GM19395 (cell line): ENCODE data around the gene NSD2.
A peak's percentile ranks its signal among the peaks of the same experiment; 100 is the strongest.

Source experiments
- ATAC-seq: cut with Tn5 transposase; IDR thresholded peaks from one replicate; pipeline ENCODE4 v1.9.1; 2021; ENCODE audit warnings: mild to moderate bottlenecking, moderate library complexity; ENCODE audit not compliant: unreplicated experiment

Gene NSD2

GRCh38 chr4:1863297-1864033, 7.7 kb upstream of the NSD2 start:
- ATAC-seq: no peak

DNA sequence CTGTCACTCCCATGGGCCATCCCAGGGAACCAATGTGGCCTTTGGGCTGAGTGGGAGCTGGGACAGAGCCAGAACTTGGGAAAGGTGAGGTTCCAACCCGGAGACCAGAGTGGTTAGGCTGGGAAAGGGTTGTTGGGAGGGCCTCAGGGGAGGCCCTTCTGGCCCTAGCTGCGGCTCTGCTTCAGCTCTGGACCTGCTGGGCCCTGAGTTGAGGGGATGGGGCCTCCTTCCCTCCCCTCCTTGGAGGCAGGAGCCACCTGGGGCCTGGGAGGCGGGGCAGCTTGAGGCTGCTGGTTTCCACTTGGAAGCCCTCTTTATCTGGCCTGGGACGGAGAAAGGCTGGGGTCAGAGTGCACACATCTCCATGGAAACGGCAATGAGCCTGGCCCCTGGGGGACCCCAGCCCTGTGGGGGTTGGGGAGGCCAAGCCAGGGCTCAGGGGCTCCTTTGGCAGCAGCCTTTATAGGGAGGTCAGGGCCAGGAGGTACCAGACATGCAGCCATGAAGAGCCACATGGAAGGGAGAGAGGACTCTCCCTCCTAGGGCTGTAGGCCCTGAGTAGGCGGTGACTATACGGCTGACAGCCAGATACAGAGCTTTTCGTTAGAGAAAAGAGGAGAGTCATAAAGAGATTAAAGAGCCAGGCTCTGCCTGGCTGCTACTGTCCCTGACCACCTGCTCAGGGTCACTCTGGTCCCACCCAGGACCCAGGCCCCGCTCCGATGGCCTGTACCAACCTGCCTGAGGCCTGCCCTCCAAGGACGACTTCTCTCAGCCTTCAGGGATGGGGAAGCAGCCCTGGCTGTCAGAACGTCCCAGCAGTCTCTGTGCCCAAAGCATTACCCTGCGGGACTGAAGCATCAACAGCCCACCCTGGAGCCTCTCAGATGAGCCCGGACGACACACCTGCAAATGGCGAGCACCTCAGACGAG, 6.9 kb upstream of the NSD2 start:
- ATAC-seq: no peak

DNA sequence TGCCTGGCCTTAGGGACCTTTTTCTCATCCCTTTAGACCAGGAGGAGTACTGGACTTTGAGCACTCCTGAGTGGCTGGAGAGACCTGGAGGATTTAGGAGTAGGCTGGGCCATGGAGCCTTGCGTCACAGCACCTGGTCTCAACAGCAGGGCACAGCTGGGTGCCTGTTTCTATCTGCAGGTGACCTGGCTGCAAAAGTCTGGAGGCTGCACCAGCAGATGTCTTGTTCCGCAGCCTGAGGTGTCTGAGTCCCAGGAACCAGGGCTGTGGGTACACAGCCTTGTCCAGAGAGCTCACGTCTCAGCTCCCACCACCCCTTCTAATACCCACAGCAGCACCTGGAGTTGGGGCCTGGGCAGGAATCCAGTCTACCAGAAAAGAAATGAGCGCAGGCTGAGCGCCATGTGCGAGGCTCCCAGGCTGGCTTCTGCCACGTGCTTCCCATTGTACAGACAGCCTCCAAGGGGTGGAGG, 5.0 kb upstream of the NSD2 start:
- ATAC-seq: no peak

DNA sequence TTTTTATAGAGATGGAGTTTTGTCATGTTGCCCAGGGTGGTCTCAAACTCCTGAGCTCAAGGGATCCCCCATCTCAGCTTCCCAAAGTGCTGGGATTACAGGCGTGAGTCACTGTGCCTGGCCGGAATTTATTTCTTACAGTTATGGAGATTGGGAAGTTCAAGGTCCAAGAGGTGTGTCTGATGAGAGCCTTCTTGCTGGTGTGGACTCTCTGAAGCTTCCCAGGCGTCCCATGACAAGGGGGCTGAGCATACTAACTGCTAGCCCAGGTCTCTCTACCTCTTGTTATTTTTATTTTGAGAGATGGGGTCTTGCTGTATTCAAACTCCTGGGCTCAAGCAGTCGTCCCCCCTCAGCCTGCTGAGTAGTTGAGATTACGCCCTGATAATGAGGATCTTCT, 2.9 kb upstream of the NSD2 start:
- ATAC-seq: no peak

GRCh38 chr4:1868912-1869311, 2.3 kb upstream of the NSD2 start:
- no peak for ATAC-seq

GRCh38 chr4:1869530-1870327, 1.5 kb upstream of the NSD2 start:
- peak; percentile 28 for ATAC-seq

- ATAC-seq: peak; percentile 65
Measured at GRCh38 chr4:1870328-1870577, 940 bp upstream of the NSD2 start.

- no peak for ATAC-seq
Measured at GRCh38 chr4:1871471-1872021, 353 bp downstream of the NSD2 start.

DNA sequence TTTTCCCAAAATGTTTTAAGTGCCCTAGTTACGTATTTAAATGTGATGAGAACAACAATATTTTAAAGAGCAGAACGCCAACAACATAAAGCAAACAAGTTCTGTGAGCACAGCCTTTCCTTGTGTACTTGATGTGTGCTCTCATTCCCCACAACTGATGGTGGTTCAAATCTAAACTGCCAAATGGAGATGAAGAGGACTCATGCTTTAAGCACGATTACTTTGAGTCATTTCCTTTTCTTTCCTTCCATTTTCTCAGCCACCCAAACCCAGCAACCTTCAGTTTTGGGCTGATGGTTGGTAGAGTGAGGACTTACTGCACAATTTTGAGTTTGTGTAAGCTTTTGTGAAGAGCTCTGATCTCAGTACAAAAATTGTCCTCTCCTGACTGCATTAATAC, 1.7 kb downstream of the NSD2 start:
- ATAC-seq: no peak

DNA sequence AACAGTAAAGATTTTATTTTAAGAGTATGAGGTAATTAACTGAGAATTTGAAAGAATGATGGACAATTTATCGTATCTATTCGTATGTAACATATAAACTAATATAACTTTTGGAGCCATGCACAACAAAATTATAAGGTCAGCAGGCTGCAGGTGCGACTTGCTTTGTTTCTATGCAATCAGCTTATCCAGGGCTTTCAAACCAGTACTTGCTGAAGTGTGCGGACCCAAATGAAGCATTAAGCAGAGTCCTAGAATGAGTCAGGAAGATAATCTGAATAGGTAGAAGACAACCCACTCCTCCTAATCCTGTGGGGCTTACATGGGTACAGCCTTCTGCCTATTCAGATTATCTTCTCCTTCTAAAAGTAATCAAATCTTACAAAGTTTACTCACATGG, 2.1 kb downstream of the NSD2 start:
- no peak for ATAC-seq

DNA sequence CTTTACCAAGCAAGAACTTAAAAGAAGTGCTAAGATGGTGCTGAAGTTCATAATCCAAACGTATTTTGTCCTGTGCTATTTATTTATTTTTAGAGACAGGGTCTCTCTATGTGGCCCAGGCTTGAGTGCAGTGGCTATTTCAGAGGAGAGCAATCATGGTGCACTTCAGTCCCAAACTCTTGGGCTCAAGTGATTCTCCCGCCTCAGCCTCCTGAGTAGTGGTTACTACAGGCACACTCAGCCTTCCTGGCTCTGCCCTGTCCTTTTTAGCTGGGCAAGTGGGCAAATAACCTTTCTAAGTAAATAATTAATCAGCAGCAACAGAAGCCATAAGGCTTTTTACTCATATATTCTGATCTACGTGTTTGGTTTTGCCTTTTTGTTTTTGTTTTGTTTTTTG, 2.6 kb downstream of the NSD2 start:
- no peak for ATAC-seq

DNA sequence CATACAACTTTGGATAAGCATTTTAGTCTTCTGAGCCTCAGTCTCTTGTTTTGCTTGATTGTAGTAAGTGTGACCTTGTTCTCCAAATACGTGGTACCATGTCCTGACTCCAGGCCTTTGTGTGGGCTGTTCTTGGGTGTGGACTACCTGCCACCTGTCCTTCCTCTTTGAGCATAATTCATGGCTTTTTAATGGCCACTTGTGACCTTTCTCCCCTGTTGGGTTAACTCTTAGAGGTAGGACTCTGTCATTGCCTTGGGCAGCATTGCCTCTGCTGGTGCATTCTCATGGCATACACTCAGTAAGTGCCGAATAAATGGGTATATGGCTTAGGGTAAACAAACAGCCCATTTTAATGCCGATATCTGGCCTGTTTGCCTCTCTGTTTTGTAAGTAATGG, 3.0 kb downstream of the NSD2 start:
- no peak for ATAC-seq

- no peak for ATAC-seq
Measured at GRCh38 chr4:1879485-1879884, 8.3 kb downstream of the NSD2 start.

DNA sequence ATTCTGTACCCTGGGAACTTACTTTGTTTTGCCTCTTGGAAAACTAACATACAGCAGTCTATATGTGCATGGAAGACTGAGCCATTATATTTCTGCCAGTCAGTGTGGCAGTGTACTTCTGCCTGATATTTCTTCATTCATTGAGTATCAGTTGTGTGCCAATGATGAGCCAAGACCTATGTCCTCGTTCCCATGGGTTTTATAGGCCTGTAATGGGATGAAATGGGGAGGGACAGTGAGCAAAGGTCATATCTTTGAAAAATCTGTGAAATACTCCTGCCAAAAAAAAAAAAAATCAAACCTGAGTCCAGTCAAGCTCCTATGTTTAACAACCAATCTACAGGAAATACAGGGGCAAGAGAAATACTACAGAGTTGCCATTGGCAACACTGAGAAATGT, 9.1 kb downstream of the NSD2 start:
- no peak for ATAC-seq

DNA sequence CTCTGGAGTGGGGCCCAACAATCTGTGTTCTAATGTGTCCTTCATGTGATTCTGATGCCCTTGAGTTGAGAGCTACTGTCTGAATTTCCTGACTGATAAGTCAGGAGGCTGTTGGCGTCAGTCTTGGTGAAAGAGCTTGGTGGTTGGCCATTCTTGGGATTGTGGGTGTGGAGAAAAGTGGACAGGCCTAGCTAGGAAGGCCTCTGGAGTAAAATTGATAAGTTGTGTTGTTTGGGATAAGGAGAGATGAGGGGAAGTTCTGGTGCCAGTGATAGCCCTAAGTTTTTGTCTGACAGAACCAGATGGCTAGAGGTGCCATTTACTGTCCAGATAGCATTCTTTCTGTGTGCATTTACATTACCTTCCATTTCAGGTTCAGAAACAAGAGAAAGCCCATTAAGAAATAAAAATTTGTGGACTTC, 11.7 kb downstream of the NSD2 start:
- ATAC-seq: no peak

DNA sequence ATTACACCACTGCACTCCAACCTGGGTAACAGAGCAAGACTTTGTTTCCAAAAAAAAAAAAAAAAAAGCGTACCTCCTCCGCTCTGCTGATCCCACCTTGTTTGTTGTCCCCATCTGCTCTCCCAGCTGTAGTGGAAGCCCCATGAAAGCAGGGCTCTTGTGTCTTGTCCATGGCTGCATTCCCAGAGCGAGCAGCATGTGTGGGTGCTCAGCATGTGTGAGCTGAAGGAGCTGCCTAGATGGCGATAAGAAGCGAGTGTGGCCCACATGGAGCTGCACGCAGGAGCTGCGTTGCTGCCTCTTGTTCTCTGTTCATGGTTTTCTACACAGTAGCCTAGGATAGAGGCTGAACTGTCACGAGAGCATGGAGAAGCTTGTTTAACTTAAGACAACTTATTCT, 12.4 kb downstream of the NSD2 start:
- ATAC-seq: no peak

- no peak for ATAC-seq
Measured at GRCh38 chr4:1885414-1885813, 14.2 kb downstream of the NSD2 start.

- ATAC-seq: no peak
Measured at GRCh38 chr4:1887052-1887451, 15.9 kb downstream of the NSD2 start.

GRCh38 chr4:1890979-1891570, 19.9 kb downstream of the NSD2 start:
- no peak for ATAC-seq

DNA sequence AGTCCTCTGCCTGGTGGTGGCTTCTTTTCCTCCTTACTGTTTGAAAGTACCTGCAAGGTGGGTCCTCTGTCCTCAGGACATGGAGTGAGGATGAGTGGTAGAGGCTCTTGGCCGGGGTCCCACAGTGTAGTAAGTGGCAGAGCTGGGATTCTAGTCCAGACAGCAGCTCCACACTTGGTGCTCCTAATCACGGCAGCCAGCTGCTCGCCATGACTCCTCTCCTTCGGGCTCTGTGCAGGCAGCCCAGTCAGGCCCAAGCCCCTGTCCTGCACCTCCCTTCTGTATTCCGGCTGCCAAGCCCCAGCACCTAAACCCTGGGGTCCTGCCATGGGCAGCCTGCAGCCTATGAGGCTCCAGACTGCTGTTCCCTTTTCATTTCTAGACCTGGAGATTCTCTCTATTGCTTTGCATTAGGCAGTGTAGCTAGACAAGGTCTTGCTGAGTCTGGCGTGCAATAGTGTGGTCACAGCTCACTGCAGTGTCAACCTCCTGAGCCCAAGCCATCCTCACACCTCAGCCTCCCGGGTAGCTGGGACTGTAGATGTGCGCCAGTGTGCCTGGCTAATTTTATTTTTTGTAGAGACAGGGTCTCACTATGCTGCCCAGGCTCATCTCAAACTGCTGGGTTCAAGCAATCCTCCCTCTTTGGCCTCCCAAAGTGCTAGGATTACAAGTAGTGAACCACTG, 24.9 kb downstream of the NSD2 start:
- no peak for ATAC-seq
